Smooth muscle cell (in vitro differentiated cells): ENCODE measurements around the gene COX10. TPM values are rescaled to one million over a fixed set of nuclear protein-coding genes. Genes with fewer than 3 reads are reported as not detected.
"Not testable (repeated sequence)": the region's sequence is repeated elsewhere in the genome, so short reads cannot be mapped to it uniquely, and the experiment has no call there.

Experiments used
- DNase-seq: peaks from one replicate; lab custom pipeline; 2025; ENCODE audit not compliant: unreplicated experiment; lab: John Stamatoyannopoulos, UW
- H2AFZ ChIP-seq: fragments of 200-600 bp; sonication (generic); 2 replicates; pipeline ENCODE4 v1.6.0; 2016; ENCODE audit warnings: antibody characterized with exemption, low read depth, mild to moderate bottlenecking
- H3F3A ChIP-seq: fragments of 200-600 bp; sonication (generic); 2 replicates; pipeline ENCODE4 v1.6.0; 2017; ENCODE audit warnings: antibody characterized with exemption, low read depth
- H3K27ac ChIP-seq: fragments of 200-600 bp; sonication (generic); 2 replicates; pipeline ENCODE4 v1.5.1; 2016; ENCODE audit warnings: low read depth, mild to moderate bottlenecking
- H3K27me3 ChIP-seq: fragments of 200-600 bp; sonication (generic); 2 replicates; pipeline ENCODE4 v1.6.1; 2016; ENCODE audit warnings: low read depth, mild to moderate bottlenecking
- H3K36me3 ChIP-seq: fragments of 200-600 bp; sonication (generic); 2 replicates; pipeline ENCODE4 v1.5.1; 2016; ENCODE audit warnings: low read depth
- H3K4me1 ChIP-seq: fragments of 200-600 bp; sonication (generic); 2 replicates; pipeline ENCODE4 v1.5.1; 2016; ENCODE audit warnings: low read depth
- H3K4me2 ChIP-seq: fragments of 200-600 bp; sonication (generic); 2 replicates; pipeline ENCODE4 v1.6.0; 2016; ENCODE audit warnings: mild to moderate bottlenecking
- H3K4me3 ChIP-seq: fragments of 200-600 bp; sonication (generic); 2 replicates; pipeline ENCODE4 v1.5.1; 2016; ENCODE audit warnings: mild to moderate bottlenecking
- H3K79me2 ChIP-seq: fragments of 200-600 bp; sonication (generic); 2 replicates; pipeline ENCODE4 v1.6.0; 2016; ENCODE audit warnings: low read depth, mild to moderate bottlenecking
- H3K9ac ChIP-seq: fragments of 200-600 bp; sonication (generic); 2 replicates; pipeline ENCODE4 v1.6.0; 2016; ENCODE audit warnings: low read depth
- H3K9me3 ChIP-seq: fragments of 200-600 bp; sonication (generic); replicated peaks from 2 replicates; pipeline ENCODE4 v1.5.1; 2016; ENCODE audit warnings: low read depth
- H4K20me1 ChIP-seq: fragments of 200-600 bp; sonication (generic); 2 replicates; pipeline ENCODE4 v1.6.0; 2016; ENCODE audit warnings: low read depth
- WGBS: methylation state at CpG from one replicate; pipeline ENCODE4 v1.1.7; 2016; ENCODE audit warnings: low lambda C conversion rate; 5-methylcytosine and 5-hydroxymethylcytosine counted together
- polyA plus RNA-seq: library from polyadenylated mRNA; unstranded; fragments of >200 nt; fragmentation: Nextera tagmentation; extraction: Ambion mirVana; gene quantifications from 2 replicates; pipeline ENCODE4 v1.2.1, GENCODE V29; 2016
- total RNA-seq: library from RNA; depleted of rRNA; stranded (reverse); fragments of >200 nt; gene quantifications from 2 replicates; pipeline ENCODE4 v1.2.3, GENCODE V29; 2014

Gene COX10
- total and polyA plus RNA-seq, 2 experiments from 2014 or later, result 15.1 to 18.4 TPM

GRCh38 chr17:14184536-14184935 lies 115.2 kb downstream of the COX10 start:
- H2AFZ ChIP-seq, H3F3A ChIP-seq, H3K27me3 ChIP-seq, H3K4me2 ChIP-seq, H3K4me1 ChIP-seq, H3K4me3 ChIP-seq, H3K79me2 ChIP-seq, H4K20me1 ChIP-seq, H3K36me3 ChIP-seq, DNase-seq, H3K9me3 ChIP-seq, H3K9ac ChIP-seq, H3K27ac ChIP-seq: not testable (repeated sequence)
- 79% methylated on average over 4 of the region's 5 CpGs for WGBS

GRCh38 chr17:14186443-14186842 lies 117.1 kb downstream of the COX10 start:
- not testable (repeated sequence) for H3F3A ChIP-seq, H3K36me3 ChIP-seq, H4K20me1 ChIP-seq, H3K9ac ChIP-seq, H3K4me1 ChIP-seq, DNase-seq, H3K4me3 ChIP-seq, H3K79me2 ChIP-seq, H3K27ac ChIP-seq, H3K4me2 ChIP-seq, H3K27me3 ChIP-seq, H3K9me3 ChIP-seq, H2AFZ ChIP-seq
- 97% methylated on average over 3 of the region's 4 CpGs for WGBS

- H3K4me1 ChIP-seq, H3K4me3 ChIP-seq, H3K9ac ChIP-seq, H3K4me2 ChIP-seq, DNase-seq, H3F3A ChIP-seq, H3K79me2 ChIP-seq, H3K27me3 ChIP-seq, H3K9me3 ChIP-seq, H4K20me1 ChIP-seq, H2AFZ ChIP-seq, H3K36me3 ChIP-seq, H3K27ac ChIP-seq: not testable (repeated sequence)
- 29% methylated on average over 1 of the region's 1 CpG for WGBS
Measured at GRCh38 chr17:14190774-14191173, 121.5 kb downstream of the COX10 start.

- H3K9ac ChIP-seq, H3K27me3 ChIP-seq, H3K27ac ChIP-seq, H3K36me3 ChIP-seq, H3K9me3 ChIP-seq, H3K79me2 ChIP-seq, H3F3A ChIP-seq, H4K20me1 ChIP-seq, H3K4me2 ChIP-seq, H3K4me3 ChIP-seq, H3K4me1 ChIP-seq, DNase-seq, H2AFZ ChIP-seq: not testable (repeated sequence)
Measured at GRCh38 chr17:14191469-14191868, 122.2 kb downstream of the COX10 start.

- not testable (repeated sequence) for H3F3A ChIP-seq, H3K4me1 ChIP-seq, H2AFZ ChIP-seq, H3K9me3 ChIP-seq, DNase-seq, H4K20me1 ChIP-seq, H3K4me3 ChIP-seq, H3K4me2 ChIP-seq, H3K79me2 ChIP-seq, H3K27ac ChIP-seq, H3K27me3 ChIP-seq, H3K36me3 ChIP-seq, H3K9ac ChIP-seq
- WGBS, result 94% methylated on average over 11 of the region's 11 CpGs
Measured at GRCh38 chr17:14192039-14192438, 122.7 kb downstream of the COX10 start.

GRCh38 chr17:14192636-14193344 lies 123.5 kb downstream of the COX10 start:
- H3K4me3 ChIP-seq, H3F3A ChIP-seq, H3K4me2 ChIP-seq, H3K27ac ChIP-seq, H4K20me1 ChIP-seq, DNase-seq, H3K9me3 ChIP-seq, H3K9ac ChIP-seq, H3K36me3 ChIP-seq, H2AFZ ChIP-seq, H3K27me3 ChIP-seq, H3K4me1 ChIP-seq, H3K79me2 ChIP-seq: not testable (repeated sequence)
- WGBS, result 77% methylated on average over 13 of the region's 13 CpGs
